ENCODE data around the gene IMMP1L. TPM values are rescaled to one million over a fixed set of nuclear protein-coding genes. Genes with fewer than 3 reads are reported as not detected.

IMMP1L gene
- total and polyA plus RNA-seq, 11 donors, result 6.9 to 69.0 (median 25.3) TPM

DNA sequence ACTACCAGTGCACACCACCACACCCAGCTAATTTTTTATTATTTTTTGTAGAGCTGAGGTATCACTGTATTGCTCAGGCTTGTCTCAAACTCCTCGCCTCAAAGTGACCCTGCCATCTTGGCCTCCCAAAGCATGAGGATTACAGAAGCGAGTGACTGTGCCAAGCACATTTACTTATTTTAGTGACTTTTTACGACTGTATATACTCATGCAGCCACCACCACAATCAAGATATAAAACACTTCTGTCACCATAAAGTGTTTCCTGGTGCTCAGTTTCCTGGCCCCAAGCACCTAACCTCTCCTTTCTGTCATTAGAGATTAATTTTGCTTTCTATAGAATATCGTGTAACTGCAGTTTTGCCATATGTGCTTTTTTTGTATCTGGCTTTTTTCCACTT lies 26.1 kb upstream of the IMMP1L start:
- H3K4me1 ChIP-seq, result no peaks in the 10 kb centered on the region
- WGBS, 4 donors, result 92 to 96% (median 94%) methylated on average over 4 of the region's 4 CpGs
- no peak for DNase-seq
- TF ChIP-seq, protein P1, sequence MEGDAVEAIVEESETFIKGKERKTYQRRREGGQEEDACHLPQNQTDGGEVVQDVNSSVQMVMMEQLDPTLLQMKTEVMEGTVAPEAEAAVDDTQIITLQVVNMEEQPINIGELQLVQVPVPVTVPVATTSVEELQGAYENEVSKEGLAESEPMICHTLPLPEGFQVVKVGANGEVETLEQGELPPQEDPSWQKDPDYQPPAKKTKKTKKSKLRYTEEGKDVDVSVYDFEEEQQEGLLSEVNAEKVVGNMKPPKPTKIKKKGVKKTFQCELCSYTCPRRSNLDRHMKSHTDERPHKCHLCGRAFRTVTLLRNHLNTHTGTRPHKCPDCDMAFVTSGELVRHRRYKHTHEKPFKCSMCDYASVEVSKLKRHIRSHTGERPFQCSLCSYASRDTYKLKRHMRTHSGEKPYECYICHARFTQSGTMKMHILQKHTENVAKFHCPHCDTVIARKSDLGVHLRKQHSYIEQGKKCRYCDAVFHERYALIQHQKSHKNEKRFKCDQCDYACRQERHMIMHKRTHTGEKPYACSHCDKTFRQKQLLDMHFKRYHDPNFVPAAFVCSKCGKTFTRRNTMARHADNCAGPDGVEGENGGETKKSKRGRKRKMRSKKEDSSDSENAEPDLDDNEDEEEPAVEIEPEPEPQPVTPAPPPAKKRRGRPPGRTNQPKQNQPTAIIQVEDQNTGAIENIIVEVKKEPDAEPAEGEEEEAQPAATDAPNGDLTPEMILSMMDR (IDR thresholded peaks at IDR 0.05), result no peak
- TF ChIP-seq POLR2A (IDR thresholded peaks at IDR 0.05), result no peak
- no peak overlapping the region for H3K27ac ChIP-seq
- intact Hi-C loops (cut with DNase I), result no loop called here
- no peaks in the 10 kb centered on the region for H3K9me3 ChIP-seq
- ATAC-seq, result no peak
- no peaks in the 10 kb centered on the region for H3K27me3 ChIP-seq
- peaks cover 0 to 17% (median 6%) of the 10 kb centered on the region in 9 donors for H3K36me3 ChIP-seq
- no peak overlapping the region for H3K4me3 ChIP-seq

DNA sequence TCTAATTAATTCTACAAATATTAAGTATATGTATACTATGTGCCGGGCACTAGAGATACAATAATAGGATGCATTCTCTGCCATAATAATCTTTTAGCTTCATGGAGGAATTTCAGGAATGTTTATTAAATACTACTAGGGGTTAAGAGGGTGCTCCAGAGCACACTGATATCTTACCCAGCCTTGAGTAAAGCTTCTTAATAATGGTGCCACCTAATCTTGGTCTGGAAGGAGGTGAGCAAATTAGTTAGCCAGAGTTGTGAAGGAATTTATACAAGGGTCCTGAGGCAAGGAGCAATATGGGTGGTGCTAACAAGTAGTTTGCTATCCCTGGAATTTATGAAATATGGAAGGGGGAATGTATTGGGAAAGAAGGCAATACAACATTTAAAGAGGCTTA lies 21.9 kb upstream of the IMMP1L start:
- intact Hi-C loops (cut with DNase I), result no loop called here
- no peaks in the 10 kb centered on the region for H3K9me3 ChIP-seq
- WGBS, 4 donors, result 86 to 94% (median 92%) methylated on average over 1 of the region's 1 CpG

DNA sequence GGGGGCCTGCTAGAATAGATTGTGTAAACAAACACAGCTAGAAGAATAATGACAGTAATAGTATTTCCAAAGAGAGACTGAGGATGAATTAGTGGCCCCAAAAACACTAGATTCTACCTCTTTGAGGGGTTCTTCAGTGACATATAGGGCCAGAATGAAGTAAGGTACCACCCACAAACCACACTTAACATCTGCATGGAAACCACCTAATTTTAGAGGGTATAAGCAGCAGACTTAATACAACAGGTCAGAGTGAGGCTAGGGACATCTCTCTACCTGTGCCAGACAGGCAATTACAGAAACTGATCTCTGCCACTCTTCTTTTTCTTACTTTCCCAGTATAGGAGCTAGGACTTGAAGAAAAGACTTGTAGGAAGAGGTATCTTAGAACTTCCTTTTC lies 20.3 kb upstream of the IMMP1L start:
- DNase-seq (no peak), ATAC-seq (no peak)
- Histone ChIP-seq H3K36me3 (no peaks in the 10 kb centered on the region), H3K27me3 (no peaks in the 10 kb centered on the region), H3K4me3 (no peak overlapping the region), H3K4me1 (no peaks in the 10 kb centered on the region), H3K9me3 (no peaks in the 10 kb centered on the region), H3K27ac (no peak overlapping the region)
- intact Hi-C loops (cut with DNase I), result no loop called here
- no peak for TF ChIP-seq POLR2A (IDR thresholded peaks at IDR 0.05)
- TF ChIP-seq, protein P1 (IDR thresholded peaks at IDR 0.05), result no peak

More for the DNA sequence above, 21.9 kb upstream of the IMMP1L start:
- Histone ChIP-seq H3K27me3 (no peaks in the 10 kb centered on the region), H3K4me3 (no peak overlapping the region), H3K4me1 (no peaks in the 10 kb centered on the region), H3K27ac (no peak overlapping the region), H3K36me3 (peaks cover 0 to 4% (median 0%) of the 10 kb centered on the region in 9 donors)
- ATAC-seq (no peak), DNase-seq (no peak)
- TF ChIP-seq POLR2A (IDR thresholded peaks at IDR 0.05), result no peak
- TF ChIP-seq, protein P1 (IDR thresholded peaks at IDR 0.05), result no peak

DNA sequence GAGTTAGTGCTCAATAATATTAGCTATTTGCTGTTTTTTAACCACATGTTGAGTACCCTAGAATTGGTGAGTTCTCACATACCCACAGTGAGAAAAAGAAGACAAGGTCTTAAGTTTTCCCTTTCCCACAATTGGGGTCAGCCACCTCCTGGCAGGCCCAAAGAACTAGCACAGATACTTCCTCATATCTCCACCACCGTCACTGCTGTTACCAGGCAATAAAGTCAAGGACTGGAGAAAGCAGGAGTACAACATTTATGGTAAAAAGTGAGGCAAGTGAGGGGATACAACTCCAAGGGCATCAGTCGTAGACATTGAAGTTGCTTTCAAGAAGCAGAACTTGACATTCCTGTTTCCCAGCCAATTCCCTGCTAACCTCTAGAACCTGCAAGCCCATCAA lies 19.8 kb upstream of the IMMP1L start:
- intact Hi-C loops (cut with DNase I), result no loop called here
- Histone ChIP-seq H3K4me1 (no peaks in the 10 kb centered on the region), H3K27ac (no peak overlapping the region), H3K9me3 (peaks cover 0 to 3% (median 0%) of the 10 kb centered on the region in 12 donors), H3K4me3 (no peak overlapping the region), H3K36me3 (peaks cover 0 to 3% (median 0%) of the 10 kb centered on the region in 9 donors), H3K27me3 (no peaks in the 10 kb centered on the region)
- WGBS, 4 donors, result 67 to 82% (median 71%) methylated on average over 2 of the region's 2 CpGs
- no peak for ATAC-seq
- TF ChIP-seq, protein P1 (IDR thresholded peaks at IDR 0.05), result no peak
- no peak for TF ChIP-seq POLR2A (IDR thresholded peaks at IDR 0.05)
- no peak for DNase-seq

Measured in heart left ventricle (tissue), 16 donors.